Measurements from ENCODE around the gene MUCL3.

The MUCL3 gene

DNA sequence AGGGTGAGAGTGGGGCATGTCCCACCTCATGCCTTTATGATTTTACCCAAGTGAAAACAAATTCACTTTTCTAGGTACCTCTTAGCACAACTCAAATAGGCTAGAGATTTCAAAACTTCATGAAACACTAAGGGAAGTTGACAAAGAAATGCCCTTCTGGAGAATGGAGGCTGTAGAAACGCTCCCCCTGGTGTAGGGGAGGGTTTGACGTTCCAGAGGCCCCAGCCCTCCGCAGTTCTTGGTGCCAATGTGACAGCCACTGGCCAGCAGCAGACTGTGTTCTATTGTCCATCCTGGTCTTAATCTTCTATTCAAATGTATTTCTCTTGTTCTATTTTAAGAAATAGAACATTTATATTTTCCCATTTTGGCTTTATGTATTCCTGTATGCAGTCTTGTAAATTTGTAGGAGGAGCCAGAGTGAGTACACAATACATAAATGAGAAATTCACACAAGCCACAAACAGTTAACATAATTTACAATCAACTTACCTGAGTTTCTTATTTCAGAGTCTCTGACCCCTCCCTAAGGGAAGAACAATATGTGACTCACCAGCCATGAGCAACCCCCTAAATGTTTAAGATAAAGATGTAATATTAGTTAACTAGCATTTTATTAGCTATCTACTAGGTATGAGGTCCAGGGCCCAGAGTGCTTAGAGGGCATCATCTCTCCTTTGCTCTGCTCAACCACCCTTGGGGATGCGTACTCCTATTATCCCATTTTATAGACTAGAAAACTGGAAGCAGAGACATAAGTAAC lies 33.9 kb downstream of the MUCL3 start:
- TF ChIP-seq, protein P1, sequence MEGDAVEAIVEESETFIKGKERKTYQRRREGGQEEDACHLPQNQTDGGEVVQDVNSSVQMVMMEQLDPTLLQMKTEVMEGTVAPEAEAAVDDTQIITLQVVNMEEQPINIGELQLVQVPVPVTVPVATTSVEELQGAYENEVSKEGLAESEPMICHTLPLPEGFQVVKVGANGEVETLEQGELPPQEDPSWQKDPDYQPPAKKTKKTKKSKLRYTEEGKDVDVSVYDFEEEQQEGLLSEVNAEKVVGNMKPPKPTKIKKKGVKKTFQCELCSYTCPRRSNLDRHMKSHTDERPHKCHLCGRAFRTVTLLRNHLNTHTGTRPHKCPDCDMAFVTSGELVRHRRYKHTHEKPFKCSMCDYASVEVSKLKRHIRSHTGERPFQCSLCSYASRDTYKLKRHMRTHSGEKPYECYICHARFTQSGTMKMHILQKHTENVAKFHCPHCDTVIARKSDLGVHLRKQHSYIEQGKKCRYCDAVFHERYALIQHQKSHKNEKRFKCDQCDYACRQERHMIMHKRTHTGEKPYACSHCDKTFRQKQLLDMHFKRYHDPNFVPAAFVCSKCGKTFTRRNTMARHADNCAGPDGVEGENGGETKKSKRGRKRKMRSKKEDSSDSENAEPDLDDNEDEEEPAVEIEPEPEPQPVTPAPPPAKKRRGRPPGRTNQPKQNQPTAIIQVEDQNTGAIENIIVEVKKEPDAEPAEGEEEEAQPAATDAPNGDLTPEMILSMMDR (IDR thresholded peaks at IDR 0.05) = no peak
- DNase-seq = no peak
- Histone ChIP-seq H3K27ac (no peak overlapping the region), H3K9me3 (no peaks in the 10 kb centered on the region), H3K4me1 (peaks cover 0 to 7% (median 0%) of the 10 kb centered on the region in 4 donors), H3K4me3 (no peak overlapping the region), H3K36me3 (no peaks in the 10 kb centered on the region), H3K27me3 (peaks cover 0 to 13% of the 10 kb centered on the region in 2 donors)
- intact Hi-C loops (cut with DNase I; ENCODE audit: low total_unique reads) = no loop called here

DNA sequence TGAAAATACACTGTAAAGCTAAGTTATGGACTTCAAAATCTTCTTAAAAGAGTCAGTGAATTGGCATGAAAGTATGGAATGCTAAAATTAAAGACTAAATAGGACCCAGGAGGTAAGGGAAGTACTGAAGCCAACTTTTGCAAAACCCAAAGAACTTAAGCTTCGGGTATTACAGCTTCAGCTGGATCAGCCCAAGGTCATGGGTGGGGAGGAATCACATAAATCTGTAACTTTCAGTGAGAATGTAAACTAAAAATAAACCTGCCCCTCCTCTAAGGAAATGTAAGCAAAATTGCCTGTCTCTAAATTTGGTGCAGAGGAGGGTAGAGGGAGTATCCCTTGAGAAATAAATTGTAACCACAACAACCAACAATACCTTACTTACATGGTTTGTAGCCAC lies 38.4 kb downstream of the MUCL3 start:
- Histone ChIP-seq H3K9me3 (no peaks in the 10 kb centered on the region), H3K27ac (no peak overlapping the region), H3K4me3 (no peak overlapping the region), H3K27me3 (no peaks in the 10 kb centered on the region), H3K4me1 (peaks cover 0 to 18% (median 8%) of the 10 kb centered on the region in 4 donors), H3K36me3 (no peaks in the 10 kb centered on the region)
- TF ChIP-seq, protein P1 (IDR thresholded peaks at IDR 0.05) = no peak
- intact Hi-C loops (cut with DNase I; ENCODE audit: low total_unique reads) = no loop called here
- DNase-seq = no peak

DNA sequence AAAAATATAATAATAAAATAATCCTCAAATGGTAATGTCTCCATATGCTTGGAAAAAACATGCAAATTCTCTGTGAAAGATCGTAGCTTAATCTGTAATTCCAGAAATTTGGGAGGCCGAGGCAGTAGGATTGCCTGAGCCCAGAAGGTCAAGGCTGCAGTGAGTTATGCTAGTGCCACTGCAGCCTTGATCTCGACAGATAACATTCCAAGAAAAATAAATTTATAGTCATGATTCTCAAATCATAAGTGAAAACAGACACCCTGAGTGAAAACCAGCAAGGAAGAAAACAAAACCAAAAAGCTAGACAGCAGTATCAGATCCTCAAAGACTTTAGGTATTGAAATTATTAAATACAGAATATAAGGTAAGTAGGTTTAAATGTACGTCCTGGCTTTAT lies 38.9 kb downstream of the MUCL3 start:
- Histone ChIP-seq H3K4me1 (peaks cover 0 to 18% (median 8%) of the 10 kb centered on the region in 4 donors), H3K27ac (no peak overlapping the region), H3K36me3 (no peaks in the 10 kb centered on the region), H3K9me3 (no peaks in the 10 kb centered on the region), H3K4me3 (no peak overlapping the region), H3K27me3 (no peaks in the 10 kb centered on the region)
- TF ChIP-seq, protein P1 (IDR thresholded peaks at IDR 0.05) = no peak
- intact Hi-C loops (cut with DNase I; ENCODE audit: low total_unique reads) = no loop called here
- no peak for DNase-seq

DNA sequence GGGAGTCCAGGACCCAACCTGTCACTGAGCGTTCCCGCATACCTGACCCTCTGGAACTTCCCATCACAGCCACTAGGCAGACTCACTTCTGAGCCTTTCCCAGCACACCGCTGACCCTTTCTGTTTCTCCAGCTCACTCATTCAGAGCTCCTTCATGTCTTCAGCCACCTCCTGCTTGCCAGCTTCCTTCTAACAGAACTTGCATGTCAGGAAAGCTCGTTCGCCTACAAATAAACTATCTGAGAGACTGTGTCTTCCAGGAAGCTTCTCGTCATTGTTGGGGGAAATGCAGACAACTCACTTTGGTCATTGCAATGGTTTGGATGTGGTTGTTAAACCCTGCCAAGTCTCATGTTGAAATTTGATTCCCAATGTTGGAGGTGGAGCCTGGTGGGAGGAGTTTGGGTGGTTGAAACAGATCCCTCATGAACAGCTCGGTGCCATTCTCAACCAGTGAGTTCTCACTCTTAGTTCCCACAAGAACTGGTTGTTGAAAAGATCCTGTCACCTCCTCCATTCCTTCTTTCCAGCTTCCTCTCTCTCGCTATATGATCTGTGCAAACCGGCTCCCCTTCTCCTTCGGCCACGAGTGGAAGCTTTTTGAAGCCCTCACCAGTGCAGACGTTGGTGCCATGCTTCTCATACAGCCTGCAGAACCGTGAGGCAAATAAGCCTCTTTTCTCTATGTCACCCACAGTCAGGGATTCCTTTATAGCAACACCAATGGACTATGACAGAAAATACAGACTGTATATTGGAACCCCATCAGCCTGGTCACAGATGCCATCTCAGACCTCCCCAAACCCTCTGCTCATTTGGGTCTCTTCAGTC lies 41.4 kb downstream of the MUCL3 start:
- Histone ChIP-seq H3K9me3 (no peaks in the 10 kb centered on the region), H3K36me3 (no peaks in the 10 kb centered on the region), H3K27ac (no peak overlapping the region), H3K4me3 (peak overlapping the region in 1 of 2 donors; percentile 14), H3K27me3 (peaks cover 0 to 5% of the 10 kb centered on the region in 2 donors), H3K4me1 (peaks cover 0 to 18% (median 8%) of the 10 kb centered on the region in 4 donors)
- TF ChIP-seq, protein P1 (IDR thresholded peaks at IDR 0.05) = peak in 1 of 2 experiments; percentile 9
- peak in 1 of 2 donors; percentile 27 for DNase-seq
- intact Hi-C loops (cut with DNase I; ENCODE audit: low total_unique reads) = no loop called here

DNA sequence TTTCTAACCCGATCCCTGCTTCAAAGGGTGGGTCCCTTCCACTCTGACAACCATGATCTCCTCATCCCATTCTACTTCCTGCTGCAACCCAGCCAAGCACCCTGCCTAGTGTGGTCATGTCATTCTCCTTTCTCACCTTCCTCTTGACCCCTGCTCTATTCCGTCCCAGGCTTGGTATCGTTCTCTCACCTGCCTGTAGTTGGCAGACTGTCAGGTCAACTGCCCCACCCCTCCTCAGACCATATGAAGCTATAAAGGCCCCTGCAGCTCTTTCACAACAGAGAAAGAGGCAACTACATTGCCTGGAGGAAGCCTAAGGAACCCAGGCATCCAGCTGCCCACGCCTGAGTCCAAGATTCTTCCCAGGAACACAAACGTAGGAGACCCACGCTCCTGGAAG lies 42.7 kb downstream of the MUCL3 start, which contains the start of gene MUC21:
Gene MUC21 (plus strand): TSS at position 280 of the 400 bp plus-strand sequence. CDS start 241 bp downstream, outside the sequence.
- intact Hi-C loops (cut with DNase I; ENCODE audit: low total_unique reads) = no loop called here
- no peak within 1 kb of the TSS for H3K4me3 ChIP-seq
- TF ChIP-seq, protein P1 (IDR thresholded peaks at IDR 0.05) = no peak
- no peaks in the 10 kb centered on the region for H3K9me3 ChIP-seq
- DNase-seq = no peak
- peaks cover 0 to 10% of the 10 kb centered on the region in 2 donors for H3K27me3 ChIP-seq
- H3K27ac ChIP-seq = no peak within 1 kb of the TSS
- peaks cover 0 to 18% (median 8%) of the 10 kb centered on the region in 4 donors for H3K4me1 ChIP-seq
- no peaks in the 10 kb centered on the region for H3K36me3 ChIP-seq
